ENCODE results near the gene GGT6.

Gene GGT6

DNA sequence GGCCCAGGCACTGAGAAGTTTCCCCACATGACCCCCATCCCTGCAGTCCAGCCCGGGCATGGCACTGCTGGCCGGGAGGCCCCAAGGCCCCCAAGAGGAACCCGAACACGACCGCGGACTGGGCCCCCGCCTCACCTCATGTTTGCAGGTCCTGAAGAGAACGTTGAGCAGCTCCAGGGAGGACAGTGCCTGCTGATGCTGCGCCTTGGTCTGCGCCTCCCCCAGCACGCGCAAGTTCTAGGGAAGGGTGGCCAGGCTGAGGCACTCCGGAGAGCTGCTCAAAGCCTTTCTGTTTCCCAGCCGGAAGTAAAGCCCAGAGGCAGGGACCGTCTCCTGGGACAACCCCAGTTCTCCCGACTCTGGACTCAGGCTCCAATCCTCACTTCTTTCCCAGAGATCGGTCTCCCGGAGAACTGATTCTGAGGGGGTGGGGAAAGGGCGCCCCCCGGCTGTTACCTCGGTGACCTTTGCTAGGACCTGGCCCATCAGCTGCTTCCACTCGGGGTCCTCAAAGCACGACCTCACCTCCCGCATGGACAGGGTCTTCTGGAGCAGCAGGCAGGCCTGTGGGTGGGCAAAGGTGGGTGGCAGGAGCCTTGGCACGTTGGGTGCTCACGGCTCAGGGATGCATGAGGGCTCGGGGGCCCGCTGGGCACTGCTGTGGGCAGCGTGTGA, 18.9 kb downstream of the GGT6 start:
- DNase-seq (ENCODE audit: insufficient read length, low spot score): no peak
- FAIRE-seq: no peak

GRCh38 chr17:4540687-4541327, 19.6 kb downstream of the GGT6 start:
- FAIRE-seq (no peak), DNase-seq (ENCODE audit: insufficient read length, low spot score) (no peak)

GRCh38 chr17:4540224-4540651, 20.1 kb downstream of the GGT6 start:
- DNase-seq (ENCODE audit: insufficient read length, low spot score): no peak

GRCh38 chr17:4539576-4540223, 20.7 kb downstream of the GGT6 start:
- FAIRE-seq (no peak), DNase-seq (ENCODE audit: insufficient read length, low spot score) (no peak)

More at GRCh38 chr17:4540224-4540651, 20.1 kb downstream of the GGT6 start:
- FAIRE-seq: no peak

- DNase-seq (ENCODE audit: insufficient read length, low spot score) (no peak), FAIRE-seq (no peak)
These were observed 21.4 kb downstream of the GGT6 start for GRCh38 chr17:4539025-4539424.

GRCh38 chr17:4538236-4539002, 22.0 kb downstream of the GGT6 start:
- FAIRE-seq (no peak), DNase-seq (ENCODE audit: insufficient read length, low spot score) (no peak)

GRCh38 chr17:4537451-4538235, 22.7 kb downstream of the GGT6 start:
- FAIRE-seq (no peak), DNase-seq (ENCODE audit: insufficient read length, low spot score) (no peak)

- no peak for DNase-seq (ENCODE audit: insufficient read length, low spot score)
- FAIRE-seq: no peak
These were observed 23.5 kb downstream of the GGT6 start for GRCh38 chr17:4536742-4537411.

GRCh38 chr17:4536259-4536741, 24.1 kb downstream of the GGT6 start:
- no peak for DNase-seq (ENCODE audit: insufficient read length, low spot score)
- no peak for FAIRE-seq

DNA sequence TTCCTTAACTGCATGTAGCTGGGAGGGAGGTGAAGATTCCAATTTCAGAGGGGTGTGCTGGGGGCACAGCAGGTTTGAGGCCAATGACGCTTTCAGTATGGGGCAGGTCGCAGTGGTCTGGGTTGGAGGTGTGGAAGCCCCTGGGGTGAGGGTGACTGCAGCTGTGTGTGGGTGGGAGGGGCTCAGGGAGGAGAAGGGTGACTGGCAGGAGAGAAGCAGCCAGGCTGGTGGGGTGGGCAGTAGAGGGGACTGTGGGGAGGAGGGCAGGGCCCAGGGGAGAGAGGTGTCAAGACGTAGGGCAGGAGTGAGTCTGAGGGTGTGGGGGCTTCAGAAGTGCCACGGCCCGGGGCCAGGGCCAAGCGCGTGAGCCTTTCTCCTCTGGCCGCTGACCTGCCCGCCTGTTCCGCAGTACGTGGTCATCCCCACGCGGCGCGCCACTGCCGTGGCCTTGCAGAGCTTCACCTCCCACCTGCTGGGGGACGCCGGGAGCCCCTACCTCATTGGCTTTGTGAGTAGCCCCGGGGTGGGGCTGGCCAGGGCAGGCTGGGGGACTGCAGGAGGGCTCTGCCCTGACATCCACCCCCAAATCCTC, 24.6 kb downstream of the GGT6 start:
- DNase-seq (ENCODE audit: insufficient read length, low spot score): no peak

DNA sequence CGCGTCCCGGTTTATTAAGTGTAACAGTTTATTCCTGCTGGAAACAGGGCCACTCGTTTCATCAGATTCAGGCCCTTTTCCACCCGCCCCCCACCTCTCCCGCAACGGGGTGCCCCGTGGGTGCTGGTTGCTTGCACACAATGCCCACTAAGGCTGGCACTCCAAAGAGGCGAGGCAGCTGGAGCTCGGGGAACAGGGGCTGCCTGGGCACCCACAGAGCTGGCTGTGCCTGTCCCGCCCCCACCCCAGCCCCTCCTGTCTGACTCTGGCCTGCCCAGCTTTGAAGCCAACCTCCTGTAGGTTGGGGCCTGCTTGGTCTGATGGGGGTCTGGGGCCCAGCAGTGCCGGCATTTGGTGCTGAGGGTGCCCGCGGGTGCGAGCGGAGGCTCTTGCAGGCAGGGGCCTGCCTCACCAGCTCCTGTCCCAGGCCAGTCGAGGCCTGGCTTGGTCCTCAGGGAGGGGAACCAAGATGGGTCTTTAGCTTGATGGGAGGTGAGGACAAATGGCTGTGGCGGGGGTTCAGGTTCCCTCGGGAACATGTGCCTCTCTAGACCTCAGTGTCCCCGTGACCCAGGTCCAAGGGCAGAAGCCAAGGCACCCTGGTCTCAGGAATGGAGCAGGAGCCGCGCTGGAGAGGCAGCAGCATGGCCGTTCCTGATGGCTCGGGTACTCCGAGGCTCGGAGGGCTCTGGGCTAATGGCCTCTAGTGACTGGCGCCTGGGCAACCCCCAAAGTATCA, 25.3 kb downstream of the GGT6 start:
- no peak for FAIRE-seq
- no peak for DNase-seq (ENCODE audit: insufficient read length, low spot score)

More for the DNA sequence above, 24.6 kb downstream of the GGT6 start:
- FAIRE-seq: no peak

- no peak for DNase-seq (ENCODE audit: insufficient read length, low spot score)
- no peak for FAIRE-seq
These were observed 25.9 kb downstream of the GGT6 start for GRCh38 chr17:4534515-4534914.

GRCh38 chr17:4533523-4534504, 26.6 kb downstream of the GGT6 start:
- no peak for DNase-seq (ENCODE audit: insufficient read length, low spot score)
- no peak for FAIRE-seq

GRCh38 chr17:4532860-4533522, 27.4 kb downstream of the GGT6 start:
- FAIRE-seq: no peak
- no peak for DNase-seq (ENCODE audit: insufficient read length, low spot score)

DNA sequence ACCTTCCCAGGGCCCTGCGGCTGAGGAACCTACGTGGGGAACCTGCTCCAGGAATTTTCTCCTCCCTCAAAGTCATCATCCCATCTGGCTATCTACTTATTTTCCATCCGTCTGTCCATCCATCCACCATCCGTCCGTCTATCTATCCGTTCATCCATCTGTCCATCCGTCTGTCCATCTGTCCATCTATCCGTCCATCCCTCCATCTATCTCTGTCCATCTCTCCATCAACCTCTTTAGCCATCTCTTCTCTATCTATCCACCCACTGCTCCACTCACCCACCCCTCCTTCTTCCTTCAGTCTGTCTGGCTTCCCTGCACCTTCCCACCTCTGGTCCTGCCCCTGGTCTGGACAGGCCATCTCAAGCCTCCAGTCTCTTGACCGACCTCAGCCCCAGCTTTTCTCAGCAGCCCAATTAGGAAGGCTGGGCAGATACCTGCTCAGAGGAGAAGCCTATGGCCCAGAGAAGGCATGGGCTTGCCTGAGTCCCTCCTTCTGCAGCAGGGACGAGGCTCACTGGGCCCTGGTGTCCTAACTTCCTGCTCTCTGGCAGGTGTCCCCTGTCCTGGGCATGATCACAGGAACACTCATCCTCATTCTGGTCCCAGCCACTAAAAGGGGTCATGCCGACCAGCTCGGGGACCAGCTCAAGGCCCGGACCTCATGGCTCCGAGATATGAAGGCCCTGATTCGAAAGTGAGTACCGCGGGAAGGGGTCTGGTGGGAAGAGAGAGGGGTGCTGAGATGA, 28.2 kb downstream of the GGT6 start:
- no peak for DNase-seq (ENCODE audit: insufficient read length, low spot score)
- no peak for FAIRE-seq
